EH (cell line): ENCODE measurements around the gene EXTL1.

Experiments used
- DNase-seq: peaks from one replicate; pipeline ENCODE4 v3.0.0-alpha.2; 2015; ENCODE audit warnings: low read depth

EXTL1 gene

GRCh38 chr1:26070963-26071342 is 49.4 kb downstream of the EXTL1 start:
- no peak for DNase-seq

GRCh38 chr1:26072305-26072704 is 50.7 kb downstream of the EXTL1 start:
- DNase-seq: no peak

- no peak for DNase-seq
Observed at GRCh38 chr1:26075421-26076144, 54.0 kb downstream of the EXTL1 start.

GRCh38 chr1:26077524-26077923 is 55.9 kb downstream of the EXTL1 start:
- DNase-seq: no peak

GRCh38 chr1:26078286-26079177 is 57.0 kb downstream of the EXTL1 start:
- no peak for DNase-seq

- no peak for DNase-seq
Observed at GRCh38 chr1:26079178-26079563, 57.6 kb downstream of the EXTL1 start.

- no peak for DNase-seq
Observed at GRCh38 chr1:26079960-26080814, 58.6 kb downstream of the EXTL1 start.

GRCh38 chr1:26081267-26082019 is 59.9 kb downstream of the EXTL1 start:
- no peak for DNase-seq

- DNase-seq: no peak
Observed at GRCh38 chr1:26082020-26082350, 60.4 kb downstream of the EXTL1 start.

GRCh38 chr1:26083208-26083607 is 61.6 kb downstream of the EXTL1 start:
- DNase-seq: peak; percentile 45

- DNase-seq: no peak
Observed at GRCh38 chr1:26084091-26084561, 62.6 kb downstream of the EXTL1 start.

GRCh38 chr1:26084844-26085243 is 63.3 kb downstream of the EXTL1 start:
- DNase-seq: no peak
